K562 (cell line): ENCODE measurements around the gene AP3M1.

ENCODE experiments used
- HDAC1 ChIP-seq, 2 experiments: fragments of 450-650 bp; IDR thresholded peaks; 2 replicates each; pipeline ENCODE4 v1.6.1; 2016 to 2017; ENCODE audit warnings: inconsistent platforms in 1 of 2, mild to moderate bottlenecking in 1 of 2, moderate library complexity in 1 of 2
- MTA1 ChIP-seq: fragments of 450-650 bp; IDR thresholded peaks from 2 replicates; pipeline ENCODE4 v1.6.1; 2017; ENCODE audit warnings: borderline replicate concordance
- NFE2 ChIP-seq: IDR thresholded peaks from 2 replicates; pipeline ENCODE4 v1.6.1; 2014; ENCODE audit warnings: antibody characterized with exemption, low read depth
- POLR2AphosphoS5 ChIP-seq: IDR thresholded peaks from 2 replicates; pipeline ENCODE4 v1.6.1; 2011; ENCODE audit warnings: mild to moderate bottlenecking, low read depth, low read length, moderate library complexity; ENCODE audit not compliant: control insufficient read depth, insufficient read depth
- RAD21 ChIP-seq, 2 experiments: fragments of 250-450 bp in 1 of 2; fragments of 450-650 bp in 1 of 2; sonication (Bioruptor Pico) in 1 of 2; formaldehyde crosslinking in 1 of 2; IDR thresholded peaks in 1 of 2; conservative IDR thresholded peaks in 1 of 2; 2 replicates each; pipeline versions ENCODE4 v1.4.0 to v1.8.0; 2020 to 2022; ENCODE audit warnings: mild to moderate bottlenecking in 2 of 2, moderate library complexity in 1 of 2
- RBFOX2 ChIP-seq: fragments of 200-400 bp; formaldehyde crosslinking; IDR thresholded peaks from 2 replicates; pipeline ENCODE4 v1.6.1; 2017; ENCODE audit warnings: low read depth, mild to moderate bottlenecking, low read length, moderate library complexity
- SAFB2 ChIP-seq: fragments of 200-400 bp; formaldehyde crosslinking; IDR thresholded peaks from 2 replicates; pipeline ENCODE4 v1.6.1; 2018; ENCODE audit warnings: borderline replicate concordance, low read length, low read depth, moderate library complexity; ENCODE audit not compliant: severe bottlenecking
- TAF1 ChIP-seq: IDR thresholded peaks from 2 replicates; pipeline ENCODE4 v1.6.1; 2011; ENCODE audit warnings: mild to moderate bottlenecking, low read length, moderate library complexity; ENCODE audit not compliant: insufficient read depth, control insufficient read depth, severe bottlenecking; ENCODE audit errors: extremely low read depth
- ZBTB1 ChIP-seq: sonication (generic); formaldehyde crosslinking; IDR thresholded peaks from 2 replicates; pipeline ENCODE4 v1.8.1; 2023; ENCODE audit warnings: missing genetic modification reagents, low read depth, mild to moderate bottlenecking, borderline replicate concordance
- TF ChIP-seq, protein P1 (sequence below), 3 experiments: IDR thresholded peaks in 2 of 3; conservative IDR thresholded peaks in 1 of 3; 2 replicates each; pipeline ENCODE4 v1.5.1; 2011 to 2012; ENCODE audit warnings: low read length in 3 of 3, mild to moderate bottlenecking in 3 of 3, control low read depth in 2 of 3, improper control_type of control experiment in 1 of 3, inconsistent platforms in 1 of 3, low read depth in 1 of 3, mixed read lengths in 1 of 3, moderate library complexity in 1 of 3; ENCODE audit not compliant: insufficient read depth in 2 of 3
- TF ChIP-seq, protein P2 (sequence below): sonication (generic); formaldehyde crosslinking; IDR thresholded peaks from 2 replicates; pipeline ENCODE4 v1.9.0; 2022; ENCODE audit warnings: mild to moderate bottlenecking, missing genetic modification reagents

DNA sequence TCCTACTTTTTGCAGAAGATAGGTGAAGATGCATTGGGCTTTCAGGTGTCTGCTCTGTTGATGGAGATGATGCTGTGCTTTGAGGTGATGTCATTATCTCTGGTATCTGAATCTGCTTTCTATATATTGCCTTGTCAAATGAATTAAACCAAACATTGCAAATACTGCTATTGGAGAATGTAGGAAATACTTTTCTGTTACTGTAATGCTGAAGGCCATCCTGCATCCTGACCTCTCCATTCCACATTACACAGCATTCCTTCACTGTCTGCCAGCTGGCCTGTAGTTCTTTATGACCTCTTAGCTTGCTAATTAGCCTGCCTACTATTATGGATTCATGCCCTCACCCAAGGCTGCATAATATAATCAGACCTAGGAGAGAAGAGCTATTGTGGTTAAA lies 79.5 kb downstream of the AP3M1 start:
- TF ChIP-seq MTA1 (no peak), SAFB2 (no peak), RAD21 (CRISPR knock-in tag; conservative IDR thresholded peaks at IDR 0.05 in 1 of 2, IDR thresholded peaks at IDR 0.05 in 1 of 2) (no peak), RBFOX2 (no peak), HDAC1 (IDR thresholded peaks at IDR 0.05) (no peak), ZBTB1 (no peak), TAF1 (no peak), NFE2 (no peak), POLR2AphosphoS5 (no peak)
- TF ChIP-seq, protein P1, sequence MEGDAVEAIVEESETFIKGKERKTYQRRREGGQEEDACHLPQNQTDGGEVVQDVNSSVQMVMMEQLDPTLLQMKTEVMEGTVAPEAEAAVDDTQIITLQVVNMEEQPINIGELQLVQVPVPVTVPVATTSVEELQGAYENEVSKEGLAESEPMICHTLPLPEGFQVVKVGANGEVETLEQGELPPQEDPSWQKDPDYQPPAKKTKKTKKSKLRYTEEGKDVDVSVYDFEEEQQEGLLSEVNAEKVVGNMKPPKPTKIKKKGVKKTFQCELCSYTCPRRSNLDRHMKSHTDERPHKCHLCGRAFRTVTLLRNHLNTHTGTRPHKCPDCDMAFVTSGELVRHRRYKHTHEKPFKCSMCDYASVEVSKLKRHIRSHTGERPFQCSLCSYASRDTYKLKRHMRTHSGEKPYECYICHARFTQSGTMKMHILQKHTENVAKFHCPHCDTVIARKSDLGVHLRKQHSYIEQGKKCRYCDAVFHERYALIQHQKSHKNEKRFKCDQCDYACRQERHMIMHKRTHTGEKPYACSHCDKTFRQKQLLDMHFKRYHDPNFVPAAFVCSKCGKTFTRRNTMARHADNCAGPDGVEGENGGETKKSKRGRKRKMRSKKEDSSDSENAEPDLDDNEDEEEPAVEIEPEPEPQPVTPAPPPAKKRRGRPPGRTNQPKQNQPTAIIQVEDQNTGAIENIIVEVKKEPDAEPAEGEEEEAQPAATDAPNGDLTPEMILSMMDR (IDR thresholded peaks at IDR 0.05 in 2 of 3, conservative IDR thresholded peaks at IDR 0.05 in 1 of 3; ENCODE audit: insufficient read depth in 2 of 3, low read depth in 1 of 3, low read length in 3 of 3) = no peak
- TF ChIP-seq, protein P2, sequence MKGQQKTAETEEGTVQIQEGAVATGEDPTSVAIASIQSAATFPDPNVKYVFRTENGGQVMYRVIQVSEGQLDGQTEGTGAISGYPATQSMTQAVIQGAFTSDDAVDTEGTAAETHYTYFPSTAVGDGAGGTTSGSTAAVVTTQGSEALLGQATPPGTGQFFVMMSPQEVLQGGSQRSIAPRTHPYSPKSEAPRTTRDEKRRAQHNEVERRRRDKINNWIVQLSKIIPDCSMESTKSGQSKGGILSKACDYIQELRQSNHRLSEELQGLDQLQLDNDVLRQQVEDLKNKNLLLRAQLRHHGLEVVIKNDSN (CRISPR knock-in tag) = no peak
